H9 (cell line): Measurements from ENCODE around the gene CPA2. TPM values are rescaled to one million over a fixed set of nuclear protein-coding genes. Genes with fewer than 3 reads are reported as not detected.

Experiments used
- DNase-seq: peaks from one replicate; pipeline ENCODE4 v3.0.0-alpha.2; 2017
- H2AFZ ChIP-seq: one replicate; pipeline ENCODE4 v1.6.1; 2013; ENCODE audit warnings: mild to moderate bottlenecking, low read length, control low read depth, moderate library complexity
- H2AK5ac ChIP-seq: 2 replicates; pipeline ENCODE4 v1.6.1; 2013; ENCODE audit warnings: low read length, control low read depth, mixed read lengths; ENCODE audit not compliant: insufficient read length
- H2BK120ac ChIP-seq: one replicate; pipeline ENCODE4 v1.6.1; 2013; ENCODE audit warnings: low read depth, mild to moderate bottlenecking, low read length, control low read depth, inconsistent platforms; ENCODE audit not compliant: poor library complexity, severe bottlenecking
- H2BK12ac ChIP-seq: 2 replicates; pipeline ENCODE4 v1.6.1; 2013; ENCODE audit warnings: low read length, control low read depth, mixed read lengths, low read depth; ENCODE audit not compliant: insufficient read length
- H2BK15ac ChIP-seq: 2 replicates; pipeline ENCODE4 v1.6.1; 2013; ENCODE audit warnings: low read depth, low read length, control low read depth
- H2BK20ac ChIP-seq: one replicate; pipeline ENCODE4 v1.6.1; 2013; ENCODE audit warnings: low read depth, mild to moderate bottlenecking, low read length, control low read depth, inconsistent platforms; ENCODE audit not compliant: poor library complexity, severe bottlenecking
- H2BK5ac ChIP-seq: 2 replicates; pipeline ENCODE4 v1.6.1; 2013; ENCODE audit warnings: low read length, control low read depth, mixed read lengths; ENCODE audit not compliant: insufficient read length
- H3K14ac ChIP-seq: 2 replicates; pipeline ENCODE4 v1.6.1; 2013; ENCODE audit warnings: low read length, control low read depth; ENCODE audit not compliant: insufficient read depth
- H3K18ac ChIP-seq: 2 replicates; pipeline ENCODE4 v1.6.1; 2013; ENCODE audit warnings: low read depth, mild to moderate bottlenecking, mixed read lengths, low read length, control low read depth; ENCODE audit not compliant: insufficient read length
- H3K23ac ChIP-seq: 2 replicates; pipeline ENCODE4 v1.6.1; 2013; ENCODE audit warnings: low read length, control low read depth, mixed read lengths, low read depth; ENCODE audit not compliant: insufficient read length
- H3K23me2 ChIP-seq: 2 replicates; pipeline ENCODE4 v1.6.1; 2013; ENCODE audit warnings: low read depth, mild to moderate bottlenecking, mixed read lengths, low read length, control low read depth; ENCODE audit not compliant: insufficient read length, poor library complexity, severe bottlenecking
- H3K27ac ChIP-seq: 2 replicates; pipeline ENCODE4 v1.5.1; 2013; ENCODE audit warnings: low read length, control low read depth, mixed read lengths, low read depth; ENCODE audit not compliant: insufficient read length
- H3K27me3 ChIP-seq: 2 replicates; pipeline ENCODE4 v1.6.1; 2013; ENCODE audit warnings: low read length, control low read depth, inconsistent platforms; ENCODE audit not compliant: insufficient read depth
- H3K4ac ChIP-seq: 2 replicates; pipeline ENCODE4 v1.6.1; 2013; ENCODE audit warnings: low read depth, mild to moderate bottlenecking, control low read depth, inconsistent platforms, low read length, moderate library complexity
- H3K4me1 ChIP-seq: 2 replicates; pipeline ENCODE4 v1.6.1; 2013; ENCODE audit warnings: low read length, control low read depth, inconsistent platforms; ENCODE audit not compliant: insufficient read depth
- H3K4me2 ChIP-seq: 2 replicates; pipeline ENCODE4 v1.6.1; 2013; ENCODE audit warnings: low read length, control low read depth, mixed read lengths; ENCODE audit not compliant: insufficient read length, insufficient read depth
- H3K56ac ChIP-seq: 2 replicates; pipeline ENCODE4 v1.6.1; 2013; ENCODE audit warnings: low read depth, mild to moderate bottlenecking, mixed read lengths, low read length, control low read depth; ENCODE audit not compliant: insufficient read length
- H3K79me1 ChIP-seq: 2 replicates; pipeline ENCODE4 v1.6.1; 2013; ENCODE audit warnings: low read depth, mild to moderate bottlenecking, moderate library complexity, low read length, control low read depth, inconsistent platforms; ENCODE audit not compliant: insufficient read depth, poor library complexity, severe bottlenecking
- H3K79me2 ChIP-seq: 2 replicates; pipeline ENCODE4 v1.6.1; 2013; ENCODE audit warnings: low read length, control low read depth, inconsistent platforms; ENCODE audit not compliant: insufficient read depth
- H3K9ac ChIP-seq: 2 replicates; pipeline ENCODE4 v1.6.1; 2013; ENCODE audit warnings: low read length, control low read depth, mixed read lengths; ENCODE audit not compliant: insufficient read length; ENCODE audit errors: extremely low read depth
- H3K9me3 ChIP-seq: one replicate; pipeline ENCODE4 v1.6.1; 2013; ENCODE audit warnings: low read depth, low read length, inconsistent platforms; ENCODE audit not compliant: control insufficient read depth
- H3T11ph ChIP-seq: one replicate; pipeline ENCODE4 v1.6.1; 2013; ENCODE audit warnings: mild to moderate bottlenecking, low read length, control low read depth, inconsistent platforms
- H4K20me1 ChIP-seq: one replicate; pipeline ENCODE4 v1.6.1; 2013; ENCODE audit not compliant: control insufficient read depth, insufficient read length, insufficient read depth
- H4K5ac ChIP-seq: 2 replicates; pipeline ENCODE4 v1.6.1; 2013; ENCODE audit warnings: low read depth, mild to moderate bottlenecking, mixed read lengths, low read length, control low read depth; ENCODE audit not compliant: insufficient read length
- H4K8ac ChIP-seq: replicated peaks from 2 replicates; pipeline ENCODE4 v1.6.1; 2013; ENCODE audit warnings: low read length, control low read depth, mixed read lengths, low read depth; ENCODE audit not compliant: insufficient read length
- H4K91ac ChIP-seq: 2 replicates; pipeline ENCODE4 v1.6.1; 2013; ENCODE audit warnings: low read depth, mild to moderate bottlenecking, moderate library complexity, mixed read lengths, low read length, control low read depth; ENCODE audit not compliant: insufficient read length
- H3K27ac Mint-ChIP-seq, 3 experiments: 2 replicates in 2 of 3; 3 replicates in 1 of 3; pipeline ENCODE4 v1.8.0; 2020 to 2021; ENCODE audit warnings: mixed read lengths in 3 of 3, mild to moderate bottlenecking in 1 of 3, moderate library complexity in 1 of 3
- H3K27me3 Mint-ChIP-seq: 2 replicates; pipeline ENCODE4 v1.8.0; 2021; ENCODE audit warnings: low read depth, mild to moderate bottlenecking, moderate library complexity, mixed read lengths
- H3K36me3 Mint-ChIP-seq, 3 experiments: 2 replicates in 2 of 3; 3 replicates in 1 of 3; pipeline ENCODE4 v1.8.0; 2020 to 2021; ENCODE audit warnings: low read depth in 3 of 3, mixed read lengths in 3 of 3; ENCODE audit not compliant: insufficient read depth in 1 of 3
- H3K4me1 Mint-ChIP-seq, 2 experiments: 2 replicates each; pipeline ENCODE4 v1.8.0; 2020; ENCODE audit warnings: mixed read lengths in 2 of 2
- H3K4me3 Mint-ChIP-seq, 2 experiments: 2 replicates in 1 of 2; 3 replicates in 1 of 2; pipeline ENCODE4 v1.8.0; 2020 to 2021; ENCODE audit warnings: mild to moderate bottlenecking in 2 of 2, mixed read lengths in 2 of 2, moderate library complexity in 1 of 2
- H3K9me3 Mint-ChIP-seq, 2 experiments: 2 replicates in 1 of 2; 3 replicates in 1 of 2; pipeline ENCODE4 v1.8.0; 2020; ENCODE audit warnings: mild to moderate bottlenecking in 2 of 2, mixed read lengths in 2 of 2, moderate library complexity in 1 of 2
- CTCF ChIP-seq: fragments of 200-600 bp; sonication (generic); conservative IDR thresholded peaks from 3 replicates; pipeline ENCODE4 v1.8.0; 2021; ENCODE audit warnings: antibody characterized with exemption, mild to moderate bottlenecking
- WGBS: extraction: QIAGEN DNeasy Blood & Tissue Kit; methylation state at CpG from one replicate; pipeline ENCODE4 v1.1.7; 2013; ENCODE audit warnings: missing lambda C conversion rate, low lambda C conversion rate, mixed read lengths; ENCODE audit not compliant: insufficient read length; ENCODE audit errors: extremely low coverage; 5-methylcytosine and 5-hydroxymethylcytosine counted together
- total RNA-seq: library from RNA; stranded (reverse); gene quantifications from 2 replicates; pipeline ENCODE4 v1.2.1, GENCODE V29; 2021

CPA2 gene
- total RNA-seq, 1 experiment from 2014 or later: not detected

- H3K4me1 ChIP-seq: no peaks in the 10 kb centered on the region; the same call in 1 of the 2 replicates
- no peak overlapping the region for H3K14ac ChIP-seq
- no peaks in the 10 kb centered on the region for H3K27me3 ChIP-seq
- H4K20me1 ChIP-seq: no peaks in the 10 kb centered on the region
- Mint-ChIP-seq H3K36me3 (peaks cover 9 to 35% (median 23%) of the 10 kb centered on the region in 3 experiments), H3K4me1 (peaks cover 28 to 38% of the 10 kb centered on the region in 2 experiments), H3K27me3 (peaks cover 5% of the 10 kb centered on the region), H3K4me3 (peak overlapping the region in 1 of 2 experiments; percentile 25; a peak in 2 of 5 replicates), H3K9me3 (peaks cover 9 to 29% of the 10 kb centered on the region in 2 experiments; a peak in 4 of 5 replicates), H3K27ac (peak overlapping the region; percentile 25 to 86 (median 85); a peak in 6 of 7 replicates)
- no peak overlapping the region for H2AK5ac ChIP-seq
- H3K23ac ChIP-seq: no peak overlapping the region
- no peak overlapping the region for H3K9ac ChIP-seq
- no peak for TF ChIP-seq CTCF
- peak; percentile 42 for DNase-seq
- H3K4me2 ChIP-seq: no peak overlapping the region
- H3K23me2 ChIP-seq: no peaks in the 10 kb centered on the region
- no peak overlapping the region for H4K8ac ChIP-seq
- H3K9me3 ChIP-seq: no peaks in the 10 kb centered on the region
- H3K79me2 ChIP-seq: no peaks in the 10 kb centered on the region
- H3K27ac ChIP-seq: no peak overlapping the region
- H2BK20ac ChIP-seq: no peak overlapping the region
- no CpG with 5 or more reads among the region's 2 CpGs for WGBS
- H2BK12ac ChIP-seq: no peak overlapping the region
- no peak overlapping the region for H2BK120ac ChIP-seq
- H2BK5ac ChIP-seq: no peak overlapping the region
- no peak overlapping the region for H3K18ac ChIP-seq
- H4K91ac ChIP-seq: no peak overlapping the region
- H2BK15ac ChIP-seq: no peak overlapping the region
- H3K56ac ChIP-seq: no peak overlapping the region
- H3K4ac ChIP-seq: no peak overlapping the region
- H2AFZ ChIP-seq: no peak overlapping the region
- H3K79me1 ChIP-seq: no peaks in the 10 kb centered on the region
- H3T11ph ChIP-seq: no peak overlapping the region
- H4K5ac ChIP-seq: no peak overlapping the region
Observed at GRCh38 chr7:130256704-130257103, 10.0 kb upstream of the CPA2 start.
